HG03060 (cell line): ENCODE measurements around the gene ADAMTSL4.
A peak's percentile ranks its signal among the peaks of the same experiment; 100 is the strongest.
"Not testable (repeated sequence)": the region's sequence is repeated elsewhere in the genome, so short reads cannot be mapped to it uniquely, and the experiment has no call there.

Experiments
- ATAC-seq: cut with Tn5 transposase; IDR thresholded peaks from one replicate; pipeline ENCODE4 v1.9.1; 2021; ENCODE audit warnings: low read depth, moderate number of reproducible peaks; ENCODE audit not compliant: unreplicated experiment

Gene ADAMTSL4

GRCh38 chr1:150579945-150580642 lies 30.9 kb downstream of the ADAMTSL4 start:
- peak; percentile 5 for ATAC-seq

- ATAC-seq, result not testable (repeated sequence)
These were observed 31.8 kb downstream of the ADAMTSL4 start for GRCh38 chr1:150580966-150581365.

- ATAC-seq, result not testable (repeated sequence)
These were observed 32.2 kb downstream of the ADAMTSL4 start for GRCh38 chr1:150581437-150581836.

GRCh38 chr1:150581962-150582361 lies 32.8 kb downstream of the ADAMTSL4 start:
- ATAC-seq, result not testable (repeated sequence)

- no peak for ATAC-seq
These were observed 33.2 kb downstream of the ADAMTSL4 start for GRCh38 chr1:150582371-150582770.

GRCh38 chr1:150596095-150596892 lies 47.1 kb downstream of the ADAMTSL4 start:
- ATAC-seq, result no peak

GRCh38 chr1:150596976-150597375 lies 47.8 kb downstream of the ADAMTSL4 start:
- no peak for ATAC-seq

- ATAC-seq, result not testable (repeated sequence)
These were observed 49.1 kb downstream of the ADAMTSL4 start for GRCh38 chr1:150598346-150598745.

GRCh38 chr1:150601540-150601939 lies 52.3 kb downstream of the ADAMTSL4 start:
- no peak for ATAC-seq

- not testable (repeated sequence) for ATAC-seq
These were observed 53.2 kb downstream of the ADAMTSL4 start for GRCh38 chr1:150602372-150602771.

GRCh38 chr1:150603711-150604110 lies 54.5 kb downstream of the ADAMTSL4 start:
- no peak for ATAC-seq

- no peak for ATAC-seq
These were observed 55.0 kb downstream of the ADAMTSL4 start for GRCh38 chr1:150604226-150604588.

- not testable (repeated sequence) for ATAC-seq
These were observed 56.2 kb downstream of the ADAMTSL4 start for GRCh38 chr1:150605451-150605731.

GRCh38 chr1:150606463-150607142 lies 57.4 kb downstream of the ADAMTSL4 start:
- ATAC-seq, result no peak

- no peak for ATAC-seq
These were observed 60.5 kb downstream of the ADAMTSL4 start for GRCh38 chr1:150609732-150610131.
